KMS-11 (cell line): Measurements from ENCODE around the gene OGT.

Experiments used
- H2AFZ ChIP-seq: fragments of 200-600 bp; sonication (generic); 2 replicates; pipeline ENCODE4 v1.6.1; 2016; ENCODE audit warnings: antibody characterized with exemption, mixed run types, low read depth
- H3K27ac ChIP-seq: fragments of 200-600 bp; sonication (generic); 2 replicates; pipeline ENCODE4 v1.6.1; 2016; ENCODE audit warnings: mild to moderate bottlenecking, mixed run types
- H3K27me3 ChIP-seq: fragments of 200-600 bp; sonication (generic); 2 replicates; pipeline ENCODE4 v1.6.1; 2017; ENCODE audit warnings: mild to moderate bottlenecking, low read depth, mixed run types, moderate library complexity; ENCODE audit not compliant: insufficient read depth
- H3K36me3 ChIP-seq: fragments of 200-600 bp; sonication (generic); 2 replicates; pipeline ENCODE4 v1.6.1; 2017; ENCODE audit warnings: mild to moderate bottlenecking, mixed run types; ENCODE audit not compliant: insufficient read depth
- H3K4me1 ChIP-seq: fragments of 200-600 bp; sonication (generic); 2 replicates; pipeline ENCODE4 v1.6.1; 2016; ENCODE audit warnings: mild to moderate bottlenecking, low read depth, mixed run types; ENCODE audit not compliant: poor library complexity, severe bottlenecking
- H3K4me2 ChIP-seq: fragments of 200-600 bp; sonication (generic); 2 replicates; pipeline ENCODE4 v1.7.0; 2016; ENCODE audit warnings: mild to moderate bottlenecking, mixed run types
- H3K4me3 ChIP-seq: fragments of 200-600 bp; sonication (generic); IDR thresholded peaks from 2 replicates; pipeline ENCODE4 v1.6.1; 2017; ENCODE audit warnings: low read depth, low read length, mixed read lengths; ENCODE audit not compliant: insufficient read depth
- H3K79me2 ChIP-seq: fragments of 200-600 bp; sonication (generic); 2 replicates; pipeline ENCODE4 v1.6.1; 2016; ENCODE audit warnings: low read depth, mixed run types; ENCODE audit not compliant: insufficient read depth
- H3K9ac ChIP-seq: fragments of 200-600 bp; sonication (generic); 2 replicates; pipeline ENCODE4 v1.6.1; 2016; ENCODE audit warnings: mild to moderate bottlenecking, mixed run types
- H4K20me1 ChIP-seq: fragments of 200-600 bp; sonication (generic); 2 replicates; pipeline ENCODE4 v1.6.1; 2016; ENCODE audit warnings: mild to moderate bottlenecking, mixed run types; ENCODE audit not compliant: insufficient read depth
- TF ChIP-seq, protein P1 (sequence below): fragments of 200-600 bp; sonication (generic); conservative IDR thresholded peaks from 2 replicates; pipeline ENCODE4 v1.6.1; 2017; ENCODE audit warnings: low read depth, mild to moderate bottlenecking, antibody characterized with exemption, low read length, moderate library complexity, mixed read lengths

The OGT gene

DNA sequence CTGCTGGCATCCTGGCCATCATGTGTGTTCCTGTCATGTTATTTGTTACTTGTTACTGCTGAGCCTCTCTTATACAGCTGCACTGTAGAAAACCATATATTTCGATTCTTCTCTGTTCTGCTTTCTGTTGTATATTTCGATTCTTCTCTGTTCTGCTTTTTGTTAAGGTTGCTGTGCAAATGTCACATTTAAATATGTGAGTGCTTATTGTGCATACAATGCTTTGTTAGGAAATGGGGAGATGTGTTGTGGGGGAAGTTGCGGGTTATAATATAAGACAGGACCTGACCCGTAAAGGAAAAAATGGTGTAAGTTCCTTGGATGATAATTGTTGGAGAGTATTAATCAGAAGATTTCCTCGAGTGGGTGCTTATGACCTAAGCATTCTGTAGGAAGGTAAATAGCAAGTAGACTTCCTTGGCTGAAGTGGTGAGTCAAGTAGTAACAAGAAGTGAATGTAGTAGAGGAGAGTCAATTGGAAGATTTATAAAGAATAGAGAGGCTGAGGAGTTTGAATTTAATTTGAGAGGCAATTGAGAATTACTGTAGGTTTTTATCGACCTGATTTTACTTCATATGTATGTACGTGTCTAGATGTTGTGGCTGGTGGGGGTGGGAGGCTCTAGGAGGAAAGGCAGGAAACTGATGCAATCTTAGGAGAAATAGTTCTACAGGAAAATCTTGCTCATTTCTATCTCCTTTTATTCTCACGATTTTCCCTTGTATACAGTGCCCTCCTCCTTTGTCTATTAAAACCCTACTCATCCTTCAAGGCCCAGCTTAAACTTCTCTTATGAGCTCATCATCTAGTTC, 8.5 kb downstream of the OGT start:
- no peak overlapping the region for H3K9ac ChIP-seq
- peaks cover 70% of the 10 kb centered on the region for H3K4me1 ChIP-seq
- H3K4me3 ChIP-seq = no peak overlapping the region
- H3K27ac ChIP-seq = no peak overlapping the region
- H3K79me2 ChIP-seq = peaks cover 99% of the 10 kb centered on the region
- H3K27me3 ChIP-seq = no peaks in the 10 kb centered on the region
- no peak overlapping the region; the same call in 1 of the 2 replicates for H3K4me2 ChIP-seq
- peaks cover 65% of the 10 kb centered on the region for H4K20me1 ChIP-seq
- TF ChIP-seq, protein P1, sequence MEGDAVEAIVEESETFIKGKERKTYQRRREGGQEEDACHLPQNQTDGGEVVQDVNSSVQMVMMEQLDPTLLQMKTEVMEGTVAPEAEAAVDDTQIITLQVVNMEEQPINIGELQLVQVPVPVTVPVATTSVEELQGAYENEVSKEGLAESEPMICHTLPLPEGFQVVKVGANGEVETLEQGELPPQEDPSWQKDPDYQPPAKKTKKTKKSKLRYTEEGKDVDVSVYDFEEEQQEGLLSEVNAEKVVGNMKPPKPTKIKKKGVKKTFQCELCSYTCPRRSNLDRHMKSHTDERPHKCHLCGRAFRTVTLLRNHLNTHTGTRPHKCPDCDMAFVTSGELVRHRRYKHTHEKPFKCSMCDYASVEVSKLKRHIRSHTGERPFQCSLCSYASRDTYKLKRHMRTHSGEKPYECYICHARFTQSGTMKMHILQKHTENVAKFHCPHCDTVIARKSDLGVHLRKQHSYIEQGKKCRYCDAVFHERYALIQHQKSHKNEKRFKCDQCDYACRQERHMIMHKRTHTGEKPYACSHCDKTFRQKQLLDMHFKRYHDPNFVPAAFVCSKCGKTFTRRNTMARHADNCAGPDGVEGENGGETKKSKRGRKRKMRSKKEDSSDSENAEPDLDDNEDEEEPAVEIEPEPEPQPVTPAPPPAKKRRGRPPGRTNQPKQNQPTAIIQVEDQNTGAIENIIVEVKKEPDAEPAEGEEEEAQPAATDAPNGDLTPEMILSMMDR = no peak
- peaks cover 17% of the 10 kb centered on the region for H3K36me3 ChIP-seq
- H2AFZ ChIP-seq = no peak overlapping the region

DNA sequence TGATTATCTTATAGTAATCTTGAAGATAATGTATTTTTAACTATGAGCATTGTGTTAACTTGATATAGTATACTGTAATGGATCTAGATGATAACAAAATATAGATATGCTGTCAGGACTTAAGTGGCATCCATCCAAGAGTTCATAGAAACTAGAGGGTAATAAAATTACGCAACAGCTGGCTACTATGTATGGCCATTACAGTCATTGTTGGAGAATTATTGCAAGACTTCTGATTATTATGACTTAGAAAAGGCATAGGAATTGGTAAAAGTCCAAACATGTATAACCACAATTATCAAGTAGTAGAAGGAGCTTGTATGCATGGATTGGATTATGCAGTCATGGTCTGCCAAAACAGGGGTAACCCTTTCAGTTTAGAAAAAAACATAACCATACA, 9.5 kb downstream of the OGT start:
- Histone ChIP-seq H3K4me3 (no peak overlapping the region), H3K9ac (no peak overlapping the region), H3K4me2 (no peak overlapping the region)

DNA sequence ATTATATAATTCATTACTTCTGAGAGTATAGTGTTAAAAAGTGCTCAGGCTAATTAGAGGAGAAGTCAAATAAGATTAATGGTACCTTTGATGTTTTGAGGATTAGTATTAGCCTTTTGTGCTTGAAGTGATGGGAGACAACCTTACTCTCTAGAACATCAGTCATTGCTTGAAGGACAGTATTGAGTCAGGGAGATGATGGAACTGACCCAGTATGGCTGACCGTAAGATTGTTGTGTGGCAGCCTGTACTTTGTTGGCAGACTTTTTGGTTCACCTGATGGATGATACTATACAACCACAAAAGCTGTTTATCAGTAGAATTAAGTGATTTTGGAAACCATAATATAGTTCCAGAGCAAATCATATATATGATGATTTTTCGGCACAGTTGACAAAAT, 9.9 kb downstream of the OGT start:
- peaks cover 98% of the 10 kb centered on the region for H3K79me2 ChIP-seq
- peaks cover 56% of the 10 kb centered on the region for H3K4me1 ChIP-seq
- peaks cover 11% of the 10 kb centered on the region for H3K36me3 ChIP-seq
- H3K27me3 ChIP-seq = no peaks in the 10 kb centered on the region
- H3K4me3 ChIP-seq = no peak overlapping the region
- H2AFZ ChIP-seq = no peak overlapping the region
- H3K4me2 ChIP-seq = no peak overlapping the region
- no peak overlapping the region for H3K27ac ChIP-seq
- TF ChIP-seq, protein P1 = no peak
- H4K20me1 ChIP-seq = peaks cover 63% of the 10 kb centered on the region
- no peak overlapping the region for H3K9ac ChIP-seq

More for the DNA sequence above, 9.5 kb downstream of the OGT start:
- Histone ChIP-seq H3K4me1 (peaks cover 60% of the 10 kb centered on the region), H3K27me3 (no peaks in the 10 kb centered on the region), H4K20me1 (peaks cover 67% of the 10 kb centered on the region), H3K79me2 (peaks cover 98% of the 10 kb centered on the region), H3K36me3 (peaks cover 14% of the 10 kb centered on the region), H3K27ac (no peak overlapping the region), H2AFZ (no peak overlapping the region)
- TF ChIP-seq, protein P1 = no peak

DNA sequence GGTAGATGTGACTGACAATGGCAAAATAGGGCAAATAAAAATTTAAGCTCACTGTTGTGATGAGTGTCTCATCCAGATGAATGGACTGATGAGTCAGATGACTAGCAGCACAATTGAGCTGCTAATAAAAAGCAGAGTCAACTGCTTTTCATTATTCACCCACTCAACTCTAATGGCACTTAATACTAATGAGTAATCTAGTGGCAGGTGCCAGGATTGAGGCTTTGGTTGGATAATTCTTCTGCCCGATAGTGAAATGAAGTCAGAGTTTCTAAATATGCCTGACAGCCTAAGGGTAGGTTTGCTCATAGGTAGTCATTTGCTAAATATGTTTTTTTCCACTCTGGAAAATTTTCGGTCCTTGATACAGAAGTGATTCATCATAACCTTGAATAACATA, 10.4 kb downstream of the OGT start:
- Histone ChIP-seq H2AFZ (no peak overlapping the region), H3K27me3 (no peaks in the 10 kb centered on the region), H3K36me3 (peaks cover 6% of the 10 kb centered on the region; the same call in 1 of the 2 replicates), H3K27ac (no peak overlapping the region), H3K4me1 (peaks cover 51% of the 10 kb centered on the region), H3K79me2 (peaks cover 98% of the 10 kb centered on the region), H3K4me3 (no peak overlapping the region), H4K20me1 (peaks cover 59% of the 10 kb centered on the region), H3K4me2 (no peak overlapping the region), H3K9ac (no peak overlapping the region)
- TF ChIP-seq, protein P1 = no peak
